ENCODE measurements around the gene ARHGAP4.

- TF ChIP-seq JUND (IDR thresholded peaks at IDR 0.05; ENCODE audit: low read depth, low read length), result no peak
- TF ChIP-seq CTCF (IDR thresholded peaks at IDR 0.05 in 2 of 3, conservative IDR thresholded peaks at IDR 0.05 in 1 of 3; ENCODE audit: control insufficient read depth in 2 of 3, extremely low read depth in 1 of 3, insufficient read depth in 1 of 3, low read depth in 3 of 3, low read length in 3 of 3), result no peak
- no peak for TF ChIP-seq POLR2A (IDR thresholded peaks at IDR 0.05; ENCODE audit: low read depth, low read length)
- no peak for TF ChIP-seq NFIC (IDR thresholded peaks at IDR 0.05; ENCODE audit: low read depth, low read length)
- TF ChIP-seq SREBF1 (IDR thresholded peaks at IDR 0.05; ENCODE audit: low read length), result no peak
- TF ChIP-seq EED (IDR thresholded peaks at IDR 0.05; ENCODE audit: low read depth), result no peak
- no peak for TF ChIP-seq IRF3 (IDR thresholded peaks at IDR 0.05)
- no peak for TF ChIP-seq RELA (IDR thresholded peaks at IDR 0.05; ENCODE audit: borderline replicate concordance, partially characterized antibody)
- no peak for TF ChIP-seq SPI1 (IDR thresholded peaks at IDR 0.05; ENCODE audit: borderline replicate concordance, insufficient read depth, low read depth, low read length)
- no peak for TF ChIP-seq BRCA1 (IDR thresholded peaks at IDR 0.05; ENCODE audit: low read depth, low read length)
- TF ChIP-seq EZH2 (IDR thresholded peaks at IDR 0.05; ENCODE audit: borderline replicate concordance, control insufficient read depth, low read depth, low read length), result no peak
These were observed 41.9 kb downstream of the ARHGAP4 start for GRCh38 chrX:153884136-153884535.

Measured in GM12878 (cell line).